ENCODE results near the gene PFKFB4. TPM values are rescaled to one million over a fixed set of nuclear protein-coding genes. Genes with fewer than 3 reads are reported as not detected.

The PFKFB4 gene
- polyA plus RNA-seq, 1 of the 3 experiments (the other 2 are of a cell fraction), result 5.7 TPM

DNA sequence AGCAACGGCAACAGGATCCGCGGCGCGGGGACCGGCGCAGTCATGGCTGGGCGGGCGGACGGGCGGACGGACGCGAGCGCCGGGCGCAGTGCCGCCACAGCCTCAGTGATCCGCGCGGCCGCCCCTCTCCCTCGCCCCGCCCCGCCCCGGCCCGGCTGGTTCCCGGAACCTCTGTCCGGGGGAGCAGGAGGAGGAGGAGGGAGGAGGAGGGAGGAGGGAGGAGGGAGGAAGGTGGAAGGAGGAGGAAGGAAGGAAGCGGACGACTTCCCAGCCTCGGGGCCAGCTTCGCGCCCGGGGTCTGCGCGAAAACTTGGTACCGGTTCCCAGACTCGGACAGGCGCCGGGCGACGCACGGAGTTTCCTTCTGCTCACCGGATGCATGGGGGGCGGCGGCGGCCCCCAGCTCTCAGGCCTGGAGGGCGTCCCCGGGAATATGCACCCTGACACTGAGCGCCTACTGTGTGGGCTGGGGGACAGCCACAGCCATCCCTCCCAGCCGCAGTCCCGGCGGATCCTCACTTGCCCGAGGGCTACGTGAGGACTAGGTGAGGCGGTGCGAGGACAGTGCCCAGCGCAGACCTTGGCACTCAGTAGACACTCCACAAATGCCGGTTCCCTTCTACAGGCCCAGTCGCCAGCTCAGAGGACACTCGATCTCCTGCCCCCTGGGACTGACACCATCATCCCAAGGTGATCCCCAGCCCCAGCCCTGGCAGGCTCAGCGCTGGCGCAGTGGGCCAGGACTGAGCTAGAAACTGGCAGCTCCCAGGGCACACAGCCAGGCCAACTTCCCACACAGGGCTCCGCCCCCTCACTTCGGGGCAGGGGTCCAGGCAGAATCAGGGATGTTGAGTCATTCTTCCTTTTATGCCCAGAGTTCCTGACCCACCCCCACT, 52.3 kb downstream of the PFKFB4 start, which contains the start of gene SHISA5 (continued):
- TF ChIP-seq FOXM1 (IDR thresholded peaks at IDR 0.05; ENCODE audit: low read depth), result no peak
- no peak for TF ChIP-seq USF2 (IDR thresholded peaks at IDR 0.05; ENCODE audit: borderline replicate concordance, low read depth, low read length)
- TF ChIP-seq EZH2phosphoT487 (IDR thresholded peaks at IDR 0.05; ENCODE audit: borderline replicate concordance, low read depth), result no peak
- TF ChIP-seq GABPA (IDR thresholded peaks at IDR 0.05; ENCODE audit: low read depth), result no peak
- peak; percentile 6; the same call in 1 of the 2 replicates for TF ChIP-seq FOSL2 (IDR thresholded peaks at IDR 0.05; ENCODE audit: borderline replicate concordance, low read depth)
- no peak; the same call in 1 of the 2 replicates for TF ChIP-seq TAF1 (IDR thresholded peaks at IDR 0.05; ENCODE audit: borderline replicate concordance, low read depth, low read length)
- TF ChIP-seq, protein P1, sequence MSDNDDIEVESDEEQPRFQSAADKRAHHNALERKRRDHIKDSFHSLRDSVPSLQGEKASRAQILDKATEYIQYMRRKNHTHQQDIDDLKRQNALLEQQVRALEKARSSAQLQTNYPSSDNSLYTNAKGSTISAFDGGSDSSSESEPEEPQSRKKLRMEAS (IDR thresholded peaks at IDR 0.05; ENCODE audit: low read depth), result peak; percentile 63; the same call in 1 of the 2 replicates
- no peak for TF ChIP-seq CHD2 (IDR thresholded peaks at IDR 0.05; ENCODE audit: low read length, partially characterized antibody)
- no peak for TF ChIP-seq EP300 (IDR thresholded peaks at IDR 0.05; ENCODE audit: borderline replicate concordance in 1 of 2, low read depth in 1 of 2, low read length in 1 of 2)

DNA sequence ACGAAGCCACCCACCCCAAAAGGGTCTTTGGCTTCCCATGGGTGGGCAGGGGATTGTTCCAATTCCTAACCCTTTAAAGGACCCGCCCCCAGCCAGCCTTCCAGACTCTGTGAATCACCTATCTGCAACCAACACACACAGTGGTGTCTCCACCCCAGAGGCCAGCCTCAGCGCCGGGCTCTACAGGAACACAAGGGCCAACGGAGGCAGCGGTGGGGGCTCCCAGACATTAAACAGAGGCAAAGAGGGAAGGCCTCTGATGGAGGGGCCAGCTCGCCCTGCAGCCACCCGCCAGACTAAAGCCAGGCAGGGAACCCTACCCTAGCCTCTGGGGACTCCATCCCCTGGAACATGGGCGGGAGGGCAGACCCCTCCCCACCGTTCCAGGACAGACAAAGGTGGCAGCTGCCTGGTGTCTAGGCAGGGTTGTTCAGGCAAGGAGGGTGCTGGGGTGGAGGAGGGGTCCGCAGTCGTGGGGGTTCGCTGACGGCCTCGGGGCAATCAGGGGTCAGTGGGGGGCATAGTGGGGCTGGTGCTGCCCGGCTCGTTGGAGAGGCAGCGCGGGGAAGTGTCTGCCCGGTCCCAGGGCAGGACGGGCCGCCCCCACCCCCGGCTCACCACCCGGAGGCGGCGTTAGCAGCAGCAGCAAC, 53.1 kb downstream of the PFKFB4 start:
- Histone ChIP-seq H3K4me2 (peak overlapping the region; percentile 100), H3K9ac (peak overlapping the region; percentile 87), H4K20me1 (ENCODE audit: insufficient read depth) (no peaks in the 10 kb centered on the region), H3K79me2 (ENCODE audit: insufficient read depth) (0 out of 2 replicates have a peak, but pooled peaks cover 3% of the 10 kb centered on the region), H3K36me3 (replicated peaks in 1 of 2; ENCODE audit: control insufficient read depth in 1 of 2, insufficient read depth in 2 of 2, low read length in 1 of 2) (no peaks in the 10 kb centered on the region), H3K4me3 (ENCODE audit: low read depth in 2 of 2, low read length in 1 of 2) (peak overlapping the region; percentile 59 to 78), H3K27me3 (ENCODE audit: insufficient read depth) (no peaks in the 10 kb centered on the region), H2AFZ (ENCODE audit: low read depth) (peak overlapping the region; percentile 92), H3K9me3 (no peaks in the 10 kb centered on the region), H3K27ac (ENCODE audit: low read depth in 2 of 2, low read length in 1 of 2) (peak overlapping the region; percentile 48 to 81; a peak in 3 of 4 replicates), H3F3A (replicated peaks; ENCODE audit: insufficient read depth) (peaks cover 13% of the 10 kb centered on the region), H3K4me1 (ENCODE audit: control insufficient read depth in 1 of 2, insufficient read depth in 2 of 2, low read depth in 1 of 2, low read length in 1 of 2) (peaks cover 14 to 43% of the 10 kb centered on the region in 2 experiments; a peak in 2 of 4 replicates), H3K9me2 (no peaks in the 10 kb centered on the region)
- POLR2A ChIA-PET, result interaction anchor here (1.0 to 2.4 kb wide), 3 partner anchors 31 to 40 kb away, joined by 3 to 9 read pairs (median 6); no protein-coding TSS in a partner anchor
- 58% methylated on average over 9 of the region's 26 CpGs for WGBS (ENCODE audit: low lambda C conversion rate)
- CTCF ChIA-PET, result interaction anchor here (1.2 to 3.3 kb wide), 4 partner anchors 31 to 68 kb away, joined by 3 to 14 read pairs (median 8); a partner anchor contains a TSS
- no peak for DNase-seq
- TF ChIP-seq RAD21 (IDR thresholded peaks at IDR 0.05; ENCODE audit: low read length) (no peak), MEF2A (IDR thresholded peaks at IDR 0.05; ENCODE audit: borderline replicate concordance, low read depth) (no peak), TCF12 (IDR thresholded peaks at IDR 0.05) (no peak), REST (IDR thresholded peaks at IDR 0.05; ENCODE audit: low read depth, low read length) (no peak), YY1 (IDR thresholded peaks at IDR 0.05; ENCODE audit: low read depth) (no peak), ELF1 (IDR thresholded peaks at IDR 0.05) (no peak), USF2 (IDR thresholded peaks at IDR 0.05; ENCODE audit: borderline replicate concordance, low read depth, low read length) (no peak), CHD2 (IDR thresholded peaks at IDR 0.05; ENCODE audit: low read length, partially characterized antibody) (no peak)
- TF ChIP-seq, protein P2, sequence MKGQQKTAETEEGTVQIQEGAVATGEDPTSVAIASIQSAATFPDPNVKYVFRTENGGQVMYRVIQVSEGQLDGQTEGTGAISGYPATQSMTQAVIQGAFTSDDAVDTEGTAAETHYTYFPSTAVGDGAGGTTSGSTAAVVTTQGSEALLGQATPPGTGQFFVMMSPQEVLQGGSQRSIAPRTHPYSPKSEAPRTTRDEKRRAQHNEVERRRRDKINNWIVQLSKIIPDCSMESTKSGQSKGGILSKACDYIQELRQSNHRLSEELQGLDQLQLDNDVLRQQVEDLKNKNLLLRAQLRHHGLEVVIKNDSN (IDR thresholded peaks at IDR 0.05; ENCODE audit: borderline replicate concordance, low read depth), result no peak
- TF ChIP-seq, protein P3, sequence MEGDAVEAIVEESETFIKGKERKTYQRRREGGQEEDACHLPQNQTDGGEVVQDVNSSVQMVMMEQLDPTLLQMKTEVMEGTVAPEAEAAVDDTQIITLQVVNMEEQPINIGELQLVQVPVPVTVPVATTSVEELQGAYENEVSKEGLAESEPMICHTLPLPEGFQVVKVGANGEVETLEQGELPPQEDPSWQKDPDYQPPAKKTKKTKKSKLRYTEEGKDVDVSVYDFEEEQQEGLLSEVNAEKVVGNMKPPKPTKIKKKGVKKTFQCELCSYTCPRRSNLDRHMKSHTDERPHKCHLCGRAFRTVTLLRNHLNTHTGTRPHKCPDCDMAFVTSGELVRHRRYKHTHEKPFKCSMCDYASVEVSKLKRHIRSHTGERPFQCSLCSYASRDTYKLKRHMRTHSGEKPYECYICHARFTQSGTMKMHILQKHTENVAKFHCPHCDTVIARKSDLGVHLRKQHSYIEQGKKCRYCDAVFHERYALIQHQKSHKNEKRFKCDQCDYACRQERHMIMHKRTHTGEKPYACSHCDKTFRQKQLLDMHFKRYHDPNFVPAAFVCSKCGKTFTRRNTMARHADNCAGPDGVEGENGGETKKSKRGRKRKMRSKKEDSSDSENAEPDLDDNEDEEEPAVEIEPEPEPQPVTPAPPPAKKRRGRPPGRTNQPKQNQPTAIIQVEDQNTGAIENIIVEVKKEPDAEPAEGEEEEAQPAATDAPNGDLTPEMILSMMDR (IDR thresholded peaks at IDR 0.05), result no peak
- TF ChIP-seq, protein P4, sequence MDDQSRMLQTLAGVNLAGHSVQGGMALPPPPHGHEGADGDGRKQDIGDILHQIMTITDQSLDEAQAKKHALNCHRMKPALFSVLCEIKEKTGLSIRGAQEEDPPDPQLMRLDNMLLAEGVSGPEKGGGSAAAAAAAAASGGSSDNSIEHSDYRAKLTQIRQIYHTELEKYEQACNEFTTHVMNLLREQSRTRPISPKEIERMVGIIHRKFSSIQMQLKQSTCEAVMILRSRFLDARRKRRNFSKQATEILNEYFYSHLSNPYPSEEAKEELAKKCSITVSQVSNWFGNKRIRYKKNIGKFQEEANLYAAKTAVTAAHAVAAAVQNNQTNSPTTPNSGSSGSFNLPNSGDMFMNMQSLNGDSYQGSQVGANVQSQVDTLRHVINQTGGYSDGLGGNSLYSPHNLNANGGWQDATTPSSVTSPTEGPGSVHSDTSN (IDR thresholded peaks at IDR 0.05), result no peak
